SK-N-SH (cell line): Measurements from ENCODE around the gene CFAP251.

Experiments used
- CHD2 ChIP-seq: fragments of 150-350 bp; IDR thresholded peaks from 2 replicates; pipeline ENCODE4 v1.6.1; 2018; ENCODE audit warnings: low read length; ENCODE audit not compliant: partially characterized antibody
- CTCF ChIP-seq: fragments of 200-600 bp; sonication (generic); IDR thresholded peaks from 2 replicates; pipeline ENCODE4 v1.6.1; 2017; ENCODE audit warnings: antibody characterized with exemption, mild to moderate bottlenecking, moderate library complexity
- FOXJ3 ChIP-seq: sonication (generic); formaldehyde crosslinking; IDR thresholded peaks from 2 replicates; pipeline ENCODE4 v1.5.1; 2020; ENCODE audit warnings: mild to moderate bottlenecking, missing genetic modification reagents
- GABPA ChIP-seq: IDR thresholded peaks from 2 replicates; pipeline ENCODE4 v1.4.0; 2012; ENCODE audit warnings: low read depth, mild to moderate bottlenecking
- JUND ChIP-seq: IDR thresholded peaks from 2 replicates; pipeline ENCODE4 v1.4.0; 2012
- MAX ChIP-seq: IDR thresholded peaks from 2 replicates; pipeline ENCODE4 v1.4.0; 2012; ENCODE audit warnings: low read depth
- POLR2AphosphoS5 ChIP-seq: IDR thresholded peaks from 2 replicates; pipeline ENCODE4 v1.6.1; 2012; ENCODE audit warnings: low read depth, low read length

DNA sequence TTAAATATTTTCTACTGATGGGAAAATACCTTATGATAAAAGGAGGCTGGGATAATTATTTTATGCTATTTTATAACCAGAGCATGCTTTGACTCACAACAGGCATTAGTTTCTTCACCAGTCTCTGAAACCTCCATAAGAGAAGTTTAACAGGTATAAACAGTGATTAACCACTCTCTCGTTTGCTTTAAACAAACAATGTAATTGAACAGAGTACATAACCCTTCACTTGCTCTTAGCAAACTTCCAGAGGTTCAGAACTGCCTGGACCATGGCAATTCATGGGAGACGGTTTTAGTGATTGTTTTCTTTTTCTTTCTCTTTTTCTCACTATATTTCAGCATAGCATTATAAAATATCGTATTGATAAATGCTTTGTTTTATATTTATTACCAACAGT is 35.3 kb downstream of the CFAP251 start:
- no peak for TF ChIP-seq CTCF
- TF ChIP-seq CHD2: no peak
- TF ChIP-seq MAX: no peak
- no peak for TF ChIP-seq JUND
- no peak for TF ChIP-seq FOXJ3
- TF ChIP-seq POLR2AphosphoS5: no peak
- no peak for TF ChIP-seq GABPA
